NCI-H460 (cell line): ENCODE data around the gene GFRA3. TPM values are rescaled to one million over a fixed set of nuclear protein-coding genes. Genes with fewer than 3 reads are reported as not detected.
A peak's percentile ranks its signal among the peaks of the same experiment; 100 is the strongest.
"Not testable (repeated sequence)": the region's sequence is repeated elsewhere in the genome, so short reads cannot be mapped to it uniquely, and the experiment has no call there.

Experiments used
- DNase-seq: peaks from one replicate; pipeline ENCODE4 v3.0.0-alpha.2; 2016; ENCODE audit warnings: low read depth; ENCODE audit errors: extremely low read depth
- polyA plus RNA-seq: library from polyadenylated mRNA; depleted of rRNA; stranded (reverse); fragments of >200 nt; gene quantifications from 2 replicates; pipeline ENCODE4 v1.2.3, GENCODE V29; 2014; cell fraction: nucleus; rRNA removed
- total RNA-seq: library from RNA; depleted of rRNA; stranded (reverse); fragments of >200 nt; shearing (Covaris generic); gene quantifications from 2 replicates; pipeline ENCODE4 v1.2.3, GENCODE V29; 2014; rRNA removed

GFRA3 gene, protein sequence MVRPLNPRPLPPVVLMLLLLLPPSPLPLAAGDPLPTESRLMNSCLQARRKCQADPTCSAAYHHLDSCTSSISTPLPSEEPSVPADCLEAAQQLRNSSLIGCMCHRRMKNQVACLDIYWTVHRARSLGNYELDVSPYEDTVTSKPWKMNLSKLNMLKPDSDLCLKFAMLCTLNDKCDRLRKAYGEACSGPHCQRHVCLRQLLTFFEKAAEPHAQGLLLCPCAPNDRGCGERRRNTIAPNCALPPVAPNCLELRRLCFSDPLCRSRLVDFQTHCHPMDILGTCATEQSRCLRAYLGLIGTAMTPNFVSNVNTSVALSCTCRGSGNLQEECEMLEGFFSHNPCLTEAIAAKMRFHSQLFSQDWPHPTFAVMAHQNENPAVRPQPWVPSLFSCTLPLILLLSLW
- total RNA-seq: 0.05 TPM in 1 of 2 replicates, not detected in the other
- polyA plus RNA-seq: not detected in 2 replicates

DNA sequence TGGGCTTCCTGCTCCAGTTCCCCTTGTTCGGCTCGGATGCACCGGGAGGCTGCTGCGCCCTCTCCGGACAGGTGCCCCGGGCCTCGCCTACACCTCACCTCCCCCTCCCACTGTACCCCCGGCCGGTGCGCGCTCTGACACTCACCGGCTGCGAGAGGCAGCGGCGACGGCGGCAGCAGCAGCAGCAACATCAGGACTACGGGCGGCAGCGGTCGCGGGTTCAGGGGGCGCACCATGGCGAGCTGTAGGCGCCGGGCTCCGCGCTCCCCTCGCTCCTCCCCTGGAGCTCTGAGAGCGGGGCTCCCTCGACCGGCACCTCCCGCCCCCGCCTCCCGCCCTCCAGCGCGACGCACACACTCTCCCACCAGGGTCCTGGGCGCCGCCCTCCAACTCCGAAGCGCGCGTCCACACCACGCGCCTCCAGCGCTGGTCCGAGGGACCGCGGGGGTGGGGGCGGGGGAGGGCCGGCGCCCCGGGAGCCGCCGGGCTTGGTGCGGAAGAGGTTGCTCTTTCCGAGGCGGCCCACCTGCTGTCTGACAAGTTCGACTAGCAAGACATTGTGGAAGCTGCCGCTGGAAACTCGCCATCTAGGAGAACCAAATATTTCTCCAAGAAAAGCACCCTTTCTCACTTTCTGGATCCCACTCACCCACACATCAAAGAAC, at the start of gene GFRA3:
Gene GFRA3 (minus strand): TSS at position 433 of the 665 bp plus-strand sequence. CDS start 197 bp downstream, at position 236.
- no peak for DNase-seq

DNA sequence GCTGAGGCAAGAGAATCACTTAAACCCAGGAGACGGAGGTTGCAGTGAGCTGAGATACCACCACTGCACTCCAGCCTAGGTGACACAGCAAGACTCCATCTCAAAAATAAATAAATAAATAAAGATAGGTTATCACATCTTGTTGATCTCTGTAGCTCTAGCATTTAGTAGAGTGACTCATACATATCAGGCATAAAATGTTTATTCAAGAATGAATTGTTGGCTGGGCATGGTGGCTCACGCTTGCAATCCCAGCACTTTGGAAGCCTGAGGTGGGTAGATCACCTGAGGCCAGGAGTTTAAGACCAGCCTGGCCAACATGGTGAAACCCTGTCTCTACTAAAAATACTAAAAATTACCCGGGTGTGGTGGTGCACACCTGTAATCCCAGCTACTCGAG, 43.8 kb upstream of the GFRA3 start:
- DNase-seq: not testable (repeated sequence)

DNA sequence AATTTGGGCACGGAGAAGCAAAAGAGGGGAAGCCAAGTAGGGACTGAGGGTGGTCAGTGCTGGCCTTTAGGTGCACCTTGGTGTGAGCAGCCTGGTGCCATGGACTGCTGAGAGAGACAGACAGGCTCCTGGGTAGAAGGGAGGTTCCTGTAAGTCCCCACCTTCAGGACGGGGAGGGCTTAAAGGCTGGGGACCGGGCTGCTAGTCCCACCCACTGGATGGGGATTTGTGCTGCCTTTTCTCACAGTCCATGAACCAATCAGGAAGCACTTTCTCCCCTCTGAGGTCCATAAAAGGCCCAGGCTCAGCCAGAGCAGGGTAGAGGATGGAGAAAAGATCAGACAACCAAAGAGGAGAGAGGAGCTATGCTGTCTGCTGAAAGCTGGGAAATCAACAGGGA, 41.9 kb upstream of the GFRA3 start:
- no peak for DNase-seq

DNA sequence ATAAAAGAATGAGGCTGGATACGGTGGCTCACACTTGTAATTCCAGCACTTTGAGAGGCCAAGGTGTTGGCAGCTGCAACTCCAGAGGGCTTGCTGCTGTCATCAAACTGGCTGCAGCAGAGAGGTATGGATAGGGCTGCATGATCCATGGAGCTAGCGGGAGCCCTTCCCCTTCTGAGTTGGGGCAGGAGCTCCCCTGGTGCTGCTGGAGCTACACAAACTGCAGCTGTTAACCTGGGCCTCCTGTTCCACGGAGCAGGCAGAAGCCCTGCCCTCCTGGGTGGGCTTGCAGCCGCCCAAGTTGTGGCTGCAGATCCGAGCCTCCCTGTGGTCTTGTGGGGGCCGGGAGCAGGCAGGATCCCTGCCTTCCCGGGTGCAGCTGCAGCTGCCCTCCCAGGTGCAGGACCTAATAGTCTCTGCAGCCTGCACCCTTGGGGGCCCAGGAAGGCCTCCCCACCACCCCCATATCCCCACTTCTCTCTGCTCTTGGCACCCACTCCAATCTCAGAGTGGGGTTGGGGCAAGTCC, 41.4 kb upstream of the GFRA3 start:
- DNase-seq: no peak

DNA sequence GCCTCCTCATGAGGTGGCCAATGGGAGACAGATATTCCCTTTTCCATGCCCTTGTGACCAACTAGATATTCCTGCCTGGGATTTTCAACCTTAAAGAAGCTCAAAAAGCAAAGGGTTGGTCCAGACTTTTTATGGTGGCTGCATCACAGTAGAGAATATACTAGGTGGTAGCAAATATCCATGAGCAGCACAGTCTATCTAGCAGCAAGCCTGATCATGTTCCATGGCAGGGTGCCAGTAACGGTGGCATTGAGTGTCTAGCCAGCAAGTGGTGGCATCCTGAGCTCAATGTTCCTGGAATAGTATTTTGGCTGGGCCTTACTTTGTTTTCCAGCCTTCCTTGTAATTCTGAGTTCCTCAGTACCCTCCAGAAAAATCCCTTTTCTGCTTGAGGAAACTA, 31.4 kb upstream of the GFRA3 start:
- no peak for DNase-seq

DNA sequence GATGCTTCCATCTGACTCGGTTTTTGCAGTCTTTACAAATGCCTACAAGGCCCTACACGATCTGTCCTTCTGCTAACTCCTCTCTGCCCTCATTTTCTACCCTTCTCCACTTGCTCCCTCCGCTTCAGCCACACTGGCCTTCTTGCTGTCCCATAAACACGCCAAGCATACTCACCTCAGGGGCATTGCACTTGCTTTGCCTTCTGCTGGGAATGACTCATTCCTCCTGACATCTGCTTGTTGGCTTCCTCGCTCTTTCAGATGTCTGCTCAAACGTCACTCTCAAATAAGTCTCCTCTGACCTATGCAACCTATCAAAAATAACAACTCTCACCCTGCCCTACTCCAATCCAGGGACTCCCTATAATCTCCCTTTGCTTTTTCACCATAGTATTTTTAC, 29.0 kb upstream of the GFRA3 start:
- DNase-seq: no peak

DNA sequence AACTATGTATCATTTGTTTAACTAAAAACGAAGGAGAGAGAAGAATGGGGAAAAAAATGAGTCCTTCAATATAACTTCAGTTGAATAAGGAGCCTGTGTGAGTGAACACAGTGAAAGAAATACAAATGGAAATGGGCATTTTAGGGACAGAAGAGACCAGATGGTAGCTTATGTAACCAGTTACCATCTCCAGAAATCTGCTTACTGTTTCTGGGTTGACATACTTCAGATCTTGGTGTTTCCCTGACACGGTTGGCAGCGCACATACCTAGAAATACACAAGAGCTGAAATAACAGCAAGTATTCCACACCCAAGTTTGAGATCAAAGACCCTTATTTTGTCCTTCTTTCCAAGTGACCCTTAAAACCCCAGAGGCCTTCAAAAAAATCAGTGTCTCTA, 14.9 kb upstream of the GFRA3 start:
- DNase-seq: no peak

DNA sequence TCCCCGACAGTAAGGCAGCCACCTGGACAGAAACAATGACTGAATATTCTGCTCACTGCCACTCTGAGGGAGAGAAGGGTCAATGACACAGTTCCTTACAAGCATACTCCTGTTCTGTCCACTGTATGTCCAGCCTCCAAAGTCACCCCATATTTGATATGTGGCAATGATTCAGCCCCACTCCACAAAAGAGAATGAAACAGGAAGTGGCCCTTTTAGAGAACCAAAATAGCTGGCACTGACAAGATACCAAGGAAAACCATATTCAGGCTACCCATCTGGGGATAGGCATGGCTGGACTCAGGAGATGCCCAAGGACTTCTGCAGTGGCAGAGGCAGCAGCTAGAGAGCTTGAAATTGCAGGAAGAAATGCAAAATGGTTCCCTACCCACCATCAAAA, 12.8 kb upstream of the GFRA3 start:
- no peak for DNase-seq

DNA sequence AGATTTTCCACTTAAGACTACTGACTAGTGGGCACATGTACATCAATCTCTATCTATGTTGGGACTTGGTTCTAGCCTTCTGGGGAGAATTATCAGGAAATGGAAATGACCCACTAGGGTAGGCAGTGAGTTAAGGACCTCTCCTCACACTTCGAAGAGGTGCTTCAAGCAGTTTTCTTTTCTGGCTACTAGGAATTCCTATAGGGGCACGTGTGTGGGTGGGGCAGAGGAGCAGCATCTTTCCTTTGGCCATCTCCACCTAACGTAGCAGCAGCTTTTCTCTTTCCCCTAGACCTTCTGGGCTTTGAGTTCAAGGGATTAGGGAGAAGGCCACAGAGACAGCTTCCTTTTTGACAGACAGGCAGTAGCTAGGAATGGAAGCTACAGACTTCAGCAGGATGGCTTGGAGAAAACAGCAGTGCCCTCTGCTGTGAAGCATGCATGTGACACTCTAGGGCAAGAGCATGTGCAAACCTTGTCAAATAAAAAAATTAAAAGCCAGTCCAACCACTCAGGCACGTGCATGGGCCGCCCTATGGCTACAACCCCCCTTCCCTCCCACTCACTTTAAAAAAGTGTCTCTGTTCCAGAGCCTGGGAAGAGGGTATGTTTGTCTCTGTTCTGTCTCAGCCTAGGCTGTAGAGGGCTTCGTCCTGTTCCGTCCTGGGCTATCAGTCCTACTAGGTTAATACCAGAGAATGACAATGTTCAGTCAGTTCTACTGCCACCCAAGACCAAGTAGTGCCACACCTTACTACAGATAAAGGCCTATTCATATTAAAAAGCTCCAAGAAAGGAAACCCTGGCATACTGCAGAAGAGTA, 8.7 kb upstream of the GFRA3 start:
- DNase-seq: peak; percentile 47

DNA sequence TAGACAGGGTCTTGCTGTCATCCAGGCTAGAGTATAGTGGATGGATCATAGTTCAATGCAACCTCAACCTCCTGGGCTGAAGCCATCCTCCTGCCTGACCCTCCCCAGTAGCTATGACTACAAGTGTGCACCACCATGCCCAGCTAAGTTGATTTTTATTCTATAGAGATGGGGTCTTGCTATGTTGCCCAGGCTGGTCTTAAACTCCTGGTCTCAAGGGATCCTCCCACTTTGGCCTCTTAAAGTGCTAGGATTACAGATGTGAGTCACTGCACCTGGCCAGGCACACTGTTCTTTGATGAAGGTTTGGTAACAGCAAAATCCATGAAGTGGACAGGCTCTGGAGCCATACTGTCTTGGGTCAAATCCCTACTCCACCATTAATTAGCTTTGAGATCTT, 6.5 kb upstream of the GFRA3 start:
- no peak for DNase-seq

DNA sequence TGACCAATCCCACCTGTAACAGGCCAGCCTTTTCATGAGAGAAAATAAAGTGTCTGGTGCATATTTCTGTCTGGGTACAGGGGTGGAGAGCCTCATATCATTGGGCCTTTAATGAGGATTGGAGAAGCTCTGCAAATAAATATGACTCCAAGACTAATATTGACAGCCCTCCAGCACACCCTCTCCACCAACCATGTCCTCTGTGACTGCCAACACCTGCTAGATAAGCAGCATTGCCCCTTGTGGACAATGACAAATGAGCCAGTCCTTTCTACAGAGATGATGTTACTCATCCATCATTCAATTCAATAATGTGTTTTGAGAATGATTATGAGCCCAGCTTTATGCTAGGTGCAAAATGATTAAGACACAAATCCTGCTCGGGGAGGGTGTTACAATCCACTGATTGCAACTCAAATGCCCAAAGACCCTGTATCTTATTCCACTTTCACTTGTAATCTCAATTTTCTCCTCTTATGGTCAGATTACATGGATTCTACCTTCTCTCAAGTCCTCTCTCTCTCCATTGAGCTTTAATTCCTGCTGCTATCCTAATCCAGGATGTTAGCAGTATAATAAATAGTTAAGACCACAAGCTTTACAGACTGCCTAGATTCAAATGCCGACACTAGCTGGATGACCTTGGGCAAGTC, 2.1 kb upstream of the GFRA3 start:
- no peak for DNase-seq

DNA sequence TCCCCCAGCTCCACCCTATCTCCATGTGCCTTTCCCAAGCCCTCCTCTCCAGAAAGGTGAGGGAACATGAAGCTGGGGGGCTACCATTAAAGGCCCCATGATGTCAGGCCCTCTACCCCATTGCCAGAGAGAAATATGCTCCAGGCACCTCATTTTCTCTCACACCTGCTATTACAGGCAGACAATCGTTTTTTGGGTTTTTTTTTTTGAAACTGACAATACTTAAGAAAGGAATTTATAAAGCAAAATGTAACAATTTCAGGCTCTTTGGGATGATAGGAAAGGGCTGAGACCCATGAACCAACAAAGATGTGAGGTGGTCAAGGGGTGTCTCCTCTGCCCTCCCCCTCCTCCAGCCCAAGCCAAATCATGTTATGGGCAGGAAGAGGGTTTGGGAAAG, 1.5 kb upstream of the GFRA3 start:
- no peak for DNase-seq

DNA sequence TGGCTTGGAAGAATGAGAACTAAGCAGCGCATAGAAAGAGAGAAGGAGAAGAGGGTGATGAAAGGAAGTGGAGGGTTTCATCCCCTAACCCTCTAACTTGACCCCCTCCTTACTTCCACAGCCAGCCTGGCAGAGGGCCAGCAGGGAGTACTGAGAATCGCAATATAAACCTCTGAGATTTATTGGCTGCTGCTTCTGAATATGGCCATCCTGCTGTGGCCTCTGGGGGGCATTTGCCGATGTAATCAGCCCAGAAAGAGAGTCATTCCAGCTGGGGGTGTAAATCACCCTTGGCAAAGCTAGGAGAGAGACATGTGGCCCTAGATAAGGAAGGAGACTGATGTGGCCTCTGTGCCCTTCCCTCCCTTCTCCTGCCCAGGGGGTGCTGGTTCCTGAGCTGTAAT, 960 bp upstream of the GFRA3 start:
- DNase-seq: no peak

DNA sequence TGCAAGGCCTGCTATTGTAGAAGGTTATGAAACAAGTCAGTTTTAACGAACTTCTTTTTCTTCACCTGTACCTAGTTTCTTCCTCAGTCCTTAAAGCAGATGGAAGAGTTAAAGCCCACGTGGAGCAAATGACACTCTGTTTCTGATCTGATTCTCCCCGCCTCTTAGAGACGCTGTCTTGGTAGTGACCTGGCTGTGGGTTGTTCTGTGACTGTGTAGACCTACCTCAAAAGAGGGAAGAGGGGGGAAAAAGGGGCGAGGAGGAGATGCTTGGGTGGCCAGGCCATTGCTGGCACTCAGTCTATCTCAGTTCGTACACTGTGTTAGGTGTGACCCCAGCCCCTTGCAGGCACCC, 610 bp downstream of the GFRA3 start:
- no peak for DNase-seq

DNA sequence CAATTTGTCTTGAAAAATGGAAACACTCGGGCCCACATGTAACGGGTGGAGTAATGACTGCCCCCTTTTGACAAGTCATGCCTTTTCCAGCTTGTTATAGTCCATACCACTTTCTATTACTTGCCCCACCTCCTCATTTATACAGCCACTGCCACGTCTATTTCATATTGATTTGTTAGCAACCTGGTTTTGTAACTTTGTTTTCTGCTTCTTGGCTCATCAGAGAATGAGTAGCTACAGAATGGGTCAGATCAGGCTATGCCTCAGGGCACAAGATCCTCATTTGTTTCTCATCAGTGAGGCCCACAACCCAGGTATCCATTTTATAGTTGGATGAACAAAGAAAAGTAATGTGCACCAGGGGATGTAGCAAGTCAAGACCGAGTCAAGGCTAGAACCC, 1.7 kb downstream of the GFRA3 start:
- DNase-seq: no peak

DNA sequence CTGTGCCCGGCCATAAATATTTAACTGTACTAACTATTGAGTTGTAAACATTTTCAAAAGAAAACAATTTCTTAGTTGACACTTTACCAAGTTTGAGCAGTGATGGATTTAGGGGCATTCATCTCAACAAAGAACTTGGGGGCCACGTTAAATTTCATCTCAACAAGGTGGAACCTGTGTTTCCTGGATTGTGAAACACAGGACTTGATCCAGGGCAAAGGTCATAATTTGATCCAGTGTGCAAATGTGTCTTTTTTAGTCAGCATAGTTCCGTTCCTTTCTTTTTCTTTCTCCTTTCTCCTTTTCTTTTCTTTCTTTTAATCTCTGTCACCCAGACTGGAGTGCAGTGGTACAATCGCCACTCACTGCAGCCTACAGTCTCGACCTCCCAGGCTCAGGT, 3.1 kb downstream of the GFRA3 start:
- no peak for DNase-seq

DNA sequence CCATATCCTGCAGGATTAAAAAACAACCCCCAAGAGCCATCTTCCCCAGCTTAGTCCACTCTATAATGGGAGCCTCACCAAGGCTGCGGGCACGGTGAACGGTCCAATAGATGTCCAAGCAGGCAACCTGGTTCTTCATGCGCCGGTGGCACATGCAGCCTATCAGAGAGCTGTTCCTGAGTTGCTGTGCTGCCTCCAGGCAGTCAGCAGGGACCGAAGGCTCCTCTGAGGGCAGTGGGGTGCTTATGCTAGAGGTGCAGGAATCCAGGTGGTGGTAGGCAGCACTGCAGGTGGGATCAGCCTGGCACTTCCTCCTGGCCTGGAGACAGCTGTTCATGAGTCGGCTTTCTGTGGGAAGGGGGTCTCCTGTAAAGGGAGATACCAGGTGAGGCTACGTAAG, 10.2 kb downstream of the GFRA3 start:
- no peak for DNase-seq

DNA sequence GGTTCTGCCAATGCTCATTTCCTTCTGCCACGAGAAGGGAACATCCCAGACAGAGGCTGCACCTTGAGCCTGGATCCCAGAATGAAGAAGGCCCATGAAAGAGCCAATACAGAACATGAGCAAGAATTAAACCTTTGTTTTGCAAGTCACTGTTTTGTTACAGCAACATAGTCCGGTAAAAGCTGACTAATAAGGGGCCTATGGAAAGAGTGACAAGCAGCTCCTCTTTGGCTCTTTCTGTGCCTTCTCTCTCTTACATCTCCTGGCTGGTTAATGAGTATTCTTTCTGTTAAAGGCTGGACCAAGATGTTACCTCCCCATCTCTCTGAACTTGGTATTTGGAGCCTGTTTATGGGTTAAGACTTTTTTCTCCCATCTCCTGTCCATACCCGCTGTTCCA, 10.8 kb downstream of the GFRA3 start:
- DNase-seq: no peak

DNA sequence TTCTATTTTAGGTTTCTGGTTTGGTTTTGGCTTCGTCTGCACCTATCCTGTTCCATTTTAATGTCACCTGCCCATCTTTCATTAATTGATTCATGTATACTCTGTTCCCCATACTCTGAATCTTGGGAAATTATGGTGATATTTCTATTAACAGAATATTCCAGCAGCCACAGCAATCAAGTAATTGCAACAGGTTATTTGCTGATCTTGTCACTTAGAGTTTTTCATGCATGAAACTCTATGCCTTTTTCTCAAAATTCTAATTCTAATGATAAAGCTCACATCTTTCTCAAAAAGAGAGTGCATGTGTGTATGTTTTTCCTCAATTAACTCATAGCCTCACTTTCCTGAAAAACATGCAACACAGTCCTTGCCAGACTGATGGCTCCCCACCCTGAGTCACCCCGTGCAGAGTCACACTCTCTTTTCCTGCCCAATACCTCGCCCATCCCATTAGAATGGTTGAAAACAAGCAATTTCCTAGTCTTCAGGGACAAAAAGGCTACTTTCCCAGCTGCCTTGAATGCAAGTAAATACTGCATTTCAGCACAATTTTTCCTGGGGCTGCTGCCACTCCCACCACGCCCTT, 15.6 kb downstream of the GFRA3 start:
- no peak for DNase-seq

DNA sequence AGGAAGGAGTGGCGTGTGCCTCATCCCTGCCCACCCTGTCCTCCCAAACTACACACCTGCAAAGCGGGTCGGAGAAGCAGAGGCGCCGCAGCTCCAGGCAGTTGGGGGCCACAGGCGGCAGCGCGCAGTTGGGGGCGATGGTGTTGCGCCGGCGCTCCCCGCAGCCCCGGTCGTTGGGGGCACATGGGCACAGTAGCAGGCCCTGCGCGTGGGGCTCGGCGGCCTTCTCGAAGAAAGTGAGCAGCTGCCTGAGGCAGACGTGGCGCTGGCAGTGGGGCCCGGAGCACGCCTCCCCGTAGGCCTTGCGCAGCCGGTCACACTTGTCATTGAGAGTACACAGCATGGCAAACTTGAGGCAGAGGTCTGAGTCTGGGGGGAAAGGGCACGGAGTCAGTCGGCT, 16.8 kb downstream of the GFRA3 start:
- DNase-seq: no peak
